Lung (tissue), 12 donors: ENCODE results near the gene MFSD2A. TPM values are rescaled to one million over a fixed set of nuclear protein-coding genes. Genes with fewer than 3 reads are reported as not detected.
"Not testable (repeated sequence)": the region's sequence is repeated elsewhere in the genome, so short reads cannot be mapped to it uniquely, and the experiment has no call there.

Experiments
- ATAC-seq: fragments of 200-7000 bp; cut with Tn5 transposase; one replicate; pipeline ENCODE4 v1.9.1; 2020; ENCODE audit warnings: moderate number of reproducible peaks; ENCODE audit not compliant: insufficient read depth, low FRiP score
- DNase-seq, 3 donors: peaks; one replicate each; pipeline ENCODE4 v3.0.0-alpha.2; 2013 to 2017
- H3K27ac ChIP-seq, 2 donors: one replicate each; pipeline ENCODE4 v1.5.1; 2013; ENCODE audit warnings: mild to moderate bottlenecking in 2 of 2, moderate library complexity in 2 of 2, control low read depth in 1 of 2, inconsistent platforms in 1 of 2, low read depth in 1 of 2, low read length in 1 of 2
- H3K27me3 ChIP-seq, 3 donors: one replicate each; pipeline ENCODE4 v1.5.1; 2013; ENCODE audit warnings: low read length in 2 of 3; ENCODE audit not compliant: control insufficient read depth in 3 of 3, insufficient read depth in 3 of 3
- H3K36me3 ChIP-seq, 4 donors: one replicate each; pipeline ENCODE4 v1.5.1; 2013; ENCODE audit warnings: low read length in 4 of 4, mild to moderate bottlenecking in 1 of 4, moderate library complexity in 1 of 4; ENCODE audit not compliant: control insufficient read depth in 4 of 4, insufficient read depth in 4 of 4
- H3K4me1 ChIP-seq, 5 donors: one replicate each; pipeline ENCODE4 v1.5.1; 2013; ENCODE audit warnings: low read length in 5 of 5, mild to moderate bottlenecking in 2 of 5, moderate library complexity in 1 of 5; ENCODE audit not compliant: control insufficient read depth in 5 of 5, insufficient read depth in 5 of 5
- H3K4me3 ChIP-seq: one replicate; pipeline ENCODE4 v1.5.1; 2013; ENCODE audit warnings: mild to moderate bottlenecking, control low read depth, moderate library complexity
- H3K9ac ChIP-seq, 2 donors: one replicate each; pipeline ENCODE4 v1.5.1; 2013; ENCODE audit warnings: low read length in 2 of 2, control low read depth in 1 of 2; ENCODE audit not compliant: insufficient read depth in 1 of 2
- H3K9me3 ChIP-seq, 4 donors: one replicate each; pipeline ENCODE4 v1.5.1; 2013; ENCODE audit warnings: low read length in 3 of 4, mild to moderate bottlenecking in 1 of 4, moderate library complexity in 1 of 4; ENCODE audit not compliant: control insufficient read depth in 4 of 4, insufficient read depth in 3 of 4
- CTCF ChIP-seq: IDR thresholded peaks from 2 replicates; pipeline ENCODE4 v1.5.1; 2012; ENCODE audit warnings: mild to moderate bottlenecking; ENCODE audit errors: control extremely low read depth, extremely low read depth
- WGBS, 2 donors: extraction: QIAGEN DNeasy Blood & Tissue Kit; methylation state at CpG; one replicate each; pipeline ENCODE4 v1.1.7; 2013; 5-methylcytosine and 5-hydroxymethylcytosine counted together
- polyA plus RNA-seq, 2 donors: library from polyadenylated mRNA; stranded (reverse); fragments of 200-250 nt; gene quantifications; one replicate each; pipeline ENCODE4 v1.2.1, GENCODE V29; 2013
- total RNA-seq, 2 donors: library from RNA; depleted of rRNA in 1 of 2; stranded (reverse); fragments of >200 nt in 1 of 2; gene quantifications; one replicate each; pipeline ENCODE4 v1.2.1, GENCODE V29; 2014 to 2021
- donor health status: control.
- donor health status: control.
- donor health status: Bipolar disorder and iron deficiency.
- donor health status: healthy.
- donor health status: DM: yes; HTN: yes; CAD: no.

MFSD2A gene
- total and polyA plus RNA-seq, 4 donors: 57.2 to 149 (median 121) TPM

DNA sequence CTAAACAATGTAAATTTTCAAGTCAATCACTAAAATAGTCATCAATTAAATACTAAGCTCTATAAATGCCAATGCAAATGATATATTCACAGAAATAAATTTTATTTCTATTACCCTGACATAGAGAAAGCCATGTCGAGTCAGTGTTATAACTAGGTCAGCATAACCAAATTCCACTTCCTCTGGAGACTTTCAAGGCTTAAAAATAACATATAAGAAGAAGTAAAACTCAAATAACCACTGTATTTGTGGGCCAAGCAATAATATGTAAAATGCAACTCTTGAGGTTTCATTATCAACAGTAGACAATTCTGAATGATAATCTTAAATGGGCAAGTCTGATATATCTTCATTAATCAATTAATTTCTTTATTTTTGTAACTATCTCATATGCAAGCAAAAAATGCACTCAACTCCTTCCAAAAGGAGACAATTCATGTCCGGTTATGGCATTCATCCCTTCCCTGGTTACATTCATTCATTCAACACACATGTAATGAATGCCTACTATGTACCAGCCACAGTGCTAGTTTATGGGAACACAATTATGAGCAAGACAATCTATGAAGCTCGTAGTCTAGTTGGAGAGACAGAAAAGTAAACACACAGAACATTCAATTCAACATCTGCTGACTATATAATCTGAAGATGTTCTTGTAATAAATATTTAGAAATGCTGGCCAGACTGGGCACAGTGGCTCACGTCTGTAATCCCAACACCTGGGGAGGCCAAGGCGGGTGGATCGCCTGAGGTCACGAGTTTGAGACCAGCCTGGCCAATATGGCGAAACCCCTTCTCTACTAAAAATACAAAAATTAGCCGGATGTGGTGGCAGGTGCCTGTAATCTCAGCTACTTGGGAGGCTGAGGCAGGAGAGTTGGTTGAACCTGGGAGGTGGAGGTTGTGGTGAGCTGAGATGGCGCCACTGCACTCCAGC lies 48.5 kb downstream of the MFSD2A start:
- 75 to 82% methylated on average over 10 of the region's 10 CpGs for WGBS, 2 donors
- Histone ChIP-seq H3K36me3 (no peaks in the 10 kb centered on the region), H3K9ac (no peak overlapping the region), H3K27me3 (no peaks in the 10 kb centered on the region), H3K4me1 (no peaks in the 10 kb centered on the region), H3K27ac (no peak overlapping the region), H3K4me3 (no peak overlapping the region), H3K9me3 (no peaks in the 10 kb centered on the region)
- ATAC-seq (no peak), DNase-seq (no peak)
- TF ChIP-seq CTCF: no peak

- H3K9ac ChIP-seq: no peak overlapping the region
- 61 to 82% methylated on average over 2 of the region's 2 CpGs for WGBS, 2 donors
- H3K36me3 ChIP-seq: no peaks in the 10 kb centered on the region
- H3K4me1 ChIP-seq: no peaks in the 10 kb centered on the region
- no peaks in the 10 kb centered on the region for H3K27me3 ChIP-seq
- DNase-seq: no peak
- no peak overlapping the region for H3K27ac ChIP-seq
- TF ChIP-seq CTCF: no peak
- H3K4me3 ChIP-seq: no peak overlapping the region
- no peaks in the 10 kb centered on the region for H3K9me3 ChIP-seq
- ATAC-seq: no peak
These were observed 49.9 kb downstream of the MFSD2A start for GRCh38 chr1:40004857-40005256.

DNA sequence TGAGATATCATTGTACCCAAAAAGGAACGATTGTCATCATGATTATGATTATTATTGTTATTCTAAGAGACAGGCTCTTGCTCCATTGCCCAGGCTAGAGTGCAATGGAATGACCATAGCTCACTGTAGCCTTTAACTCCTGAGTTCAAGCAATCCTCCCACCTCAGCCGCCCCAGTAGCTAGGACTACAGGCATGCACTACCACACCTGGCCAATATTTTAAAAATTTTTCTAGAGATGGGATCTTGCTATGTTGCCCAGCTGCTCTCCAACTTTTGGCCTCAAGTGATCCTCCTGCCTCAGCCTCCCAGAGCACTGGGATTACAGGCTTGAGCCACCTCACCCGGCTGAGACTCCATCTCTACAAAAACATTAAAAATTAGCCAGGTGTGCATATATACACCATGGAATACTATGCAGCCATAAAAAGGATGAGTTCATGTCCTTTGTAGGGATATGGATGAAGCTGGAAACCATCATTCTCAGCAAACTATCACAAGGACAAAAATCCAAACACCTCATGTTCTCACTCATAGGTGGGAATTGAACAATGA lies 52.6 kb downstream of the MFSD2A start:
- H3K9ac ChIP-seq, H3K9me3 ChIP-seq, H3K27me3 ChIP-seq, H3K4me1 ChIP-seq, DNase-seq, H3K36me3 ChIP-seq, ATAC-seq, H3K27ac ChIP-seq, H3K4me3 ChIP-seq: not testable (repeated sequence)
- 94% methylated on average over 3 of the region's 3 CpGs for WGBS, 2 donors

DNA sequence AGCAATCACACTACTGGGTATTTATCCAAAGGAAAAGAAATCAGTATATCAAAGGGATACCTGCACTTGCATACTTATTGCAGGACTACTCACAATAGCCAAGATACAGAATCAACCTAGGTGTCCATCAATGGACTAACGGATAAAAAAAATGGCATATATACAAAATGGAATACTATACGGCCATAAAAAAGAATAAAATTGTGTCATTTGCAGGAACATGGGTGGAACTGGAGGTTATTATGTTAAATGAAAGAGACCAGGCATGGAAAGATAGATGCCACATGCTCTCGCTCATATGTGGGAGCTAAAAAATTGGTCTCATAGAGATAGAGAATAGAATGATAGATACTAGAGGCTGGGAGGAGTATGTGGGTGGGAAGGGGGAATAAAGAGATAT lies 56.3 kb downstream of the MFSD2A start:
- no peak overlapping the region for H3K27ac ChIP-seq
- H3K4me3 ChIP-seq: no peak overlapping the region
- no peak overlapping the region for H3K9ac ChIP-seq
- no peak for ATAC-seq
- no peaks in the 10 kb centered on the region for H3K9me3 ChIP-seq
- peaks cover 0 to 3% (median 0%) of the 10 kb centered on the region in 3 donors for H3K27me3 ChIP-seq
- TF ChIP-seq CTCF: no peak
- H3K36me3 ChIP-seq: no peaks in the 10 kb centered on the region
- H3K4me1 ChIP-seq: no peaks in the 10 kb centered on the region
- no peak for DNase-seq
- 96% methylated on average over 3 of the region's 3 CpGs for WGBS, 2 donors
